Erythroblast (primary cell): ENCODE data around the gene DHRS3.

Source experiments
- GATA1 ChIP-seq: IDR thresholded peaks from 2 replicates; pipeline ENCODE4 v1.6.1; 2011; ENCODE audit warnings: low read depth, mild to moderate bottlenecking, control low read depth, low read length, moderate library complexity
- POLR2A ChIP-seq: IDR thresholded peaks from 2 replicates; pipeline ENCODE4 v1.6.1; 2011; ENCODE audit warnings: mild to moderate bottlenecking, low read length

DNA sequence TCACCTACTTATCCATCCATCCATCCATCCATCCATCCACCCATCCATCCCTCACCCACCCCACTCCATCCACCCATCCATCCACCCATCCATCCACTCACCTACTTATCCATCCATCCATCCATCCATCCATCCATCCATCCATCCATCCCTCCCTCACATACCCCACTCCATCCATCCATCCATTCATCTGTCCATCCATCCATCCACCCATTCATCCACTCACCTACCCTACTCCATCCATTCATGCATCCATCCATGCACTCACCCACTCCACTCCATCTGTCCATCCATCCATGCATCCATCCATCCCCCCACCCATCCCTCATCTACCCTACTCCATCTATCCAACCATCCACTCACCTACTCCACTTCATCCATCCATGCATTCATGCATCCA, 34.5 kb downstream of the DHRS3 start:
- TF ChIP-seq POLR2A (no peak), GATA1 (no peak)
